GM23248 (cell line): ENCODE results near the gene YIPF4.

Experiments
- EZH2 ChIP-seq: fragments of 200-600 bp; sonication (generic); IDR thresholded peaks from 2 replicates; pipeline ENCODE4 v1.6.1; 2018; ENCODE audit warnings: antibody characterized with exemption, mild to moderate bottlenecking; ENCODE audit not compliant: insufficient read depth, poor library complexity, severe bottlenecking
- EZH2phosphoT487 ChIP-seq: fragments of 200-600 bp; sonication (generic); IDR thresholded peaks from 2 replicates; pipeline ENCODE4 v1.6.1; 2018; ENCODE audit warnings: antibody characterized with exemption, moderate library complexity, mild to moderate bottlenecking, low read depth; ENCODE audit not compliant: insufficient read depth

DNA sequence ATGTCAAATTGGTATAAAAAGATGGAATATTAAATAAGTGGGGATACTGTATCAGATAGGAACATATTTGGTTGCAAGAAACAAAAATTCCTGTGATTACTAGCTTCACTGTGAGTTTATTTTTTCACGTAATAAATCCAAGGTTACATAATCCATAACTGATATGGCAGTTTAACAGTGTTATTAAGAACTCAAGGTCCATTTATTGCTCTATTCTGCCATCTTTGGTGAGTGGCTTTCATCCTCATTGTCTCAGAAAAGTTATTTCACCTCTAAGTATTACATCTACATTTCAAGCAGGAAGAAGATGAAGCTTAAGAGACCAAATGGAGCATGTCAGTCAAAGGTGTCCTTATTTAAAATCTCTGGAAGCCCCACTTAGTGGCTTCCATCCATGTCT is 37.2 kb downstream of the YIPF4 start:
- TF ChIP-seq EZH2 (no peak), EZH2phosphoT487 (no peak)
